Neural cell (in vitro differentiated cells): ENCODE data around the gene GOLGA6D. TPM values are rescaled to one million over a fixed set of nuclear protein-coding genes. Genes with fewer than 3 reads are reported as not detected.

Experiments
- H2AFZ ChIP-seq: fragments of 200-600, 300-800 bp; sonication (generic), shearing (Covaris generic); 2 replicates; pipeline ENCODE4 v1.6.0; 2014; ENCODE audit warnings: low read depth, mild to moderate bottlenecking, antibody characterized with exemption, low read length, moderate library complexity
- H3F3A ChIP-seq: fragments of 200-600 bp; shearing (Covaris generic); 2 replicates; pipeline ENCODE4 v1.6.1; 2016; ENCODE audit warnings: mild to moderate bottlenecking, moderate library complexity, mixed read lengths, antibody characterized with exemption, low read length; ENCODE audit not compliant: insufficient read depth, poor library complexity, severe bottlenecking
- H3K27ac ChIP-seq: fragments of 200-600, 300-800 bp; sonication (generic), shearing (Covaris generic); 2 replicates; pipeline ENCODE4 v1.5.1; 2014; ENCODE audit warnings: mild to moderate bottlenecking, low read length, moderate library complexity
- H3K27me3 ChIP-seq: fragments of 300-800, 200-600 bp; sonication (generic), shearing (Covaris generic); 2 replicates; pipeline ENCODE4 v1.6.0; 2014; ENCODE audit warnings: mild to moderate bottlenecking, low read depth, low read length, moderate library complexity; ENCODE audit not compliant: insufficient read depth
- H3K36me3 ChIP-seq: fragments of 300-800, 200-600 bp; sonication (generic), shearing (Covaris generic); 2 replicates; pipeline ENCODE4 v1.5.1; 2014; ENCODE audit warnings: mild to moderate bottlenecking, antibody characterized with exemption, low read length, moderate library complexity; ENCODE audit not compliant: insufficient read depth
- H3K4me2 ChIP-seq: fragments of 300-800, 200-600 bp; sonication (generic), shearing (Covaris generic); 2 replicates; pipeline ENCODE4 v1.6.0; 2014; ENCODE audit warnings: mild to moderate bottlenecking, low read length
- H3K4me3 ChIP-seq: fragments of 300-800, 200-600 bp; sonication (generic), shearing (Covaris generic); 2 replicates; pipeline ENCODE4 v1.5.1; 2014; ENCODE audit warnings: mild to moderate bottlenecking, low read length, moderate library complexity
- H3K79me2 ChIP-seq: fragments of 200-600 bp; shearing (Covaris generic); replicated peaks from 2 replicates; pipeline ENCODE4 v1.6.0; 2014; ENCODE audit warnings: mild to moderate bottlenecking, low read length, moderate library complexity; ENCODE audit not compliant: insufficient read depth
- H3K9ac ChIP-seq: fragments of 300-800, 200-600 bp; sonication (generic), shearing (Covaris generic); 2 replicates; pipeline ENCODE4 v1.6.1; 2016; ENCODE audit warnings: mild to moderate bottlenecking, low read length, mixed read lengths
- H3K9me2 ChIP-seq: fragments of 200-600 bp; shearing (Covaris generic); 2 replicates; pipeline ENCODE4 v1.6.1; 2016; ENCODE audit warnings: mild to moderate bottlenecking, low read length, mixed read lengths; ENCODE audit not compliant: insufficient read depth
- H3K9me3 ChIP-seq: fragments of 200-600, 300-800 bp; sonication (generic), shearing (Covaris generic); 2 replicates; pipeline ENCODE4 v1.6.1; 2016; ENCODE audit warnings: mild to moderate bottlenecking, mixed run types, low read length, moderate library complexity, mixed read lengths
- H4K20me1 ChIP-seq: fragments of 200-600 bp; shearing (Covaris generic); 2 replicates; pipeline ENCODE4 v1.6.1; 2016; ENCODE audit warnings: mild to moderate bottlenecking, mixed run types; ENCODE audit not compliant: insufficient read depth
- EP300 ChIP-seq: fragments of 450-650 bp; conservative IDR thresholded peaks from 2 replicates; pipeline ENCODE4 v1.6.1; 2014; ENCODE audit warnings: antibody characterized with exemption, mild to moderate bottlenecking, moderate library complexity; ENCODE audit not compliant: poor library complexity, severe bottlenecking
- EZH2 ChIP-seq: fragments of 200-600, 300-800 bp; shearing (Covaris generic), sonication (generic); IDR thresholded peaks from 2 replicates; pipeline ENCODE4 v1.6.1; 2014; ENCODE audit warnings: antibody characterized with exemption, low read length, borderline replicate concordance, mild to moderate bottlenecking; ENCODE audit not compliant: insufficient read depth, poor library complexity, severe bottlenecking
- MXI1 ChIP-seq: fragments of 450-650 bp; conservative IDR thresholded peaks from 2 replicates; pipeline ENCODE4 v1.6.1; 2014; ENCODE audit warnings: antibody characterized with exemption, mild to moderate bottlenecking; ENCODE audit not compliant: poor library complexity, severe bottlenecking
- POLR2AphosphoS5 ChIP-seq: IDR thresholded peaks from 2 replicates; pipeline ENCODE4 v1.6.1; 2012
- RAD21 ChIP-seq: fragments of 450-650 bp; conservative IDR thresholded peaks from 2 replicates; pipeline ENCODE4 v1.6.1; 2014; ENCODE audit warnings: antibody characterized with exemption, mild to moderate bottlenecking, moderate library complexity
- SMC3 ChIP-seq: fragments of 450-650 bp; conservative IDR thresholded peaks from 2 replicates; pipeline ENCODE4 v1.6.1; 2014; ENCODE audit warnings: antibody characterized with exemption, mild to moderate bottlenecking, moderate library complexity; ENCODE audit not compliant: poor library complexity
- TAF1 ChIP-seq: IDR thresholded peaks from 2 replicates; pipeline ENCODE4 v1.6.1; 2012; ENCODE audit warnings: low read depth
- polyA plus RNA-seq: library from polyadenylated mRNA; depleted of rRNA; stranded (reverse); fragments of >200 nt; gene quantifications from 2 replicates; pipeline ENCODE4 v1.2.3, GENCODE V29; 2014
- TF ChIP-seq, protein P1 (sequence below): IDR thresholded peaks from 2 replicates; pipeline ENCODE4 v1.6.1; 2012; ENCODE audit warnings: borderline replicate concordance
- TF ChIP-seq, protein P2 (sequence below): fragments of 450-650 bp; IDR thresholded peaks from 2 replicates; pipeline ENCODE4 v1.5.1; 2014; ENCODE audit warnings: antibody characterized with exemption, mild to moderate bottlenecking, moderate library complexity; ENCODE audit not compliant: poor library complexity, severe bottlenecking

Gene GOLGA6D
- polyA plus RNA-seq, 1 donor from 2014 or later: not detected

DNA sequence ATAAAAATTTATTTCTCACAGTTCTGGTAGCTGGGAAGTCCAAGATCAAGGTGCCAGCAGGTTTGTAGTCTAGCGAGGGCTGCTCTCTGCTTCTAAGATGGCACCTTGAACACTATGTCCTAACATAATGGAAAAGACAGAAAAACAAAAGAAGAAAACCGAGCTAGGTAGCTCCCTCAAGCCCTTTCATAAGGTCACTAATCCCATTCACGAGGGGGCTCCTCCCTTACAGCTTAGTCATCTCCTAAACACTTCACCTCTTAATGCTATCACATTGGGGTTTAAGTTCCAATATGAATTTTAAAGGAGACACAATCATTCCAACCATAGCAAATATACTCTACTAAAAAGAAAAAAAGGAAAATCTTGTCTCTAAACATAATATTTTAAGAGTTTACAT is 23.6 kb downstream of the GOLGA6D start:
- no peak overlapping the region for H3K4me2 ChIP-seq
- no peak overlapping the region for H3K4me3 ChIP-seq
- no peaks in the 10 kb centered on the region for H3K36me3 ChIP-seq
- no peaks in the 10 kb centered on the region for H4K20me1 ChIP-seq
- H2AFZ ChIP-seq: no peak overlapping the region
- TF ChIP-seq EP300: no peak
- TF ChIP-seq, protein P1, sequence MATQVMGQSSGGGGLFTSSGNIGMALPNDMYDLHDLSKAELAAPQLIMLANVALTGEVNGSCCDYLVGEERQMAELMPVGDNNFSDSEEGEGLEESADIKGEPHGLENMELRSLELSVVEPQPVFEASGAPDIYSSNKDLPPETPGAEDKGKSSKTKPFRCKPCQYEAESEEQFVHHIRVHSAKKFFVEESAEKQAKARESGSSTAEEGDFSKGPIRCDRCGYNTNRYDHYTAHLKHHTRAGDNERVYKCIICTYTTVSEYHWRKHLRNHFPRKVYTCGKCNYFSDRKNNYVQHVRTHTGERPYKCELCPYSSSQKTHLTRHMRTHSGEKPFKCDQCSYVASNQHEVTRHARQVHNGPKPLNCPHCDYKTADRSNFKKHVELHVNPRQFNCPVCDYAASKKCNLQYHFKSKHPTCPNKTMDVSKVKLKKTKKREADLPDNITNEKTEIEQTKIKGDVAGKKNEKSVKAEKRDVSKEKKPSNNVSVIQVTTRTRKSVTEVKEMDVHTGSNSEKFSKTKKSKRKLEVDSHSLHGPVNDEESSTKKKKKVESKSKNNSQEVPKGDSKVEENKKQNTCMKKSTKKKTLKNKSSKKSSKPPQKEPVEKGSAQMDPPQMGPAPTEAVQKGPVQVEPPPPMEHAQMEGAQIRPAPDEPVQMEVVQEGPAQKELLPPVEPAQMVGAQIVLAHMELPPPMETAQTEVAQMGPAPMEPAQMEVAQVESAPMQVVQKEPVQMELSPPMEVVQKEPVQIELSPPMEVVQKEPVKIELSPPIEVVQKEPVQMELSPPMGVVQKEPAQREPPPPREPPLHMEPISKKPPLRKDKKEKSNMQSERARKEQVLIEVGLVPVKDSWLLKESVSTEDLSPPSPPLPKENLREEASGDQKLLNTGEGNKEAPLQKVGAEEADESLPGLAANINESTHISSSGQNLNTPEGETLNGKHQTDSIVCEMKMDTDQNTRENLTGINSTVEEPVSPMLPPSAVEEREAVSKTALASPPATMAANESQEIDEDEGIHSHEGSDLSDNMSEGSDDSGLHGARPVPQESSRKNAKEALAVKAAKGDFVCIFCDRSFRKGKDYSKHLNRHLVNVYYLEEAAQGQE: no peak
- no peak for TF ChIP-seq RAD21
- no peak for TF ChIP-seq MXI1
- no peak for TF ChIP-seq POLR2AphosphoS5
- TF ChIP-seq, protein P2, sequence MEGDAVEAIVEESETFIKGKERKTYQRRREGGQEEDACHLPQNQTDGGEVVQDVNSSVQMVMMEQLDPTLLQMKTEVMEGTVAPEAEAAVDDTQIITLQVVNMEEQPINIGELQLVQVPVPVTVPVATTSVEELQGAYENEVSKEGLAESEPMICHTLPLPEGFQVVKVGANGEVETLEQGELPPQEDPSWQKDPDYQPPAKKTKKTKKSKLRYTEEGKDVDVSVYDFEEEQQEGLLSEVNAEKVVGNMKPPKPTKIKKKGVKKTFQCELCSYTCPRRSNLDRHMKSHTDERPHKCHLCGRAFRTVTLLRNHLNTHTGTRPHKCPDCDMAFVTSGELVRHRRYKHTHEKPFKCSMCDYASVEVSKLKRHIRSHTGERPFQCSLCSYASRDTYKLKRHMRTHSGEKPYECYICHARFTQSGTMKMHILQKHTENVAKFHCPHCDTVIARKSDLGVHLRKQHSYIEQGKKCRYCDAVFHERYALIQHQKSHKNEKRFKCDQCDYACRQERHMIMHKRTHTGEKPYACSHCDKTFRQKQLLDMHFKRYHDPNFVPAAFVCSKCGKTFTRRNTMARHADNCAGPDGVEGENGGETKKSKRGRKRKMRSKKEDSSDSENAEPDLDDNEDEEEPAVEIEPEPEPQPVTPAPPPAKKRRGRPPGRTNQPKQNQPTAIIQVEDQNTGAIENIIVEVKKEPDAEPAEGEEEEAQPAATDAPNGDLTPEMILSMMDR: no peak
- TF ChIP-seq EZH2: no peak
- no peak for TF ChIP-seq SMC3
- no peak for TF ChIP-seq TAF1
- peaks cover 3% of the 10 kb centered on the region for H3K27me3 ChIP-seq
- H3K79me2 ChIP-seq: no peaks in the 10 kb centered on the region
- no peak overlapping the region for H3K9ac ChIP-seq
- no peak overlapping the region for H3K27ac ChIP-seq
- no peaks in the 10 kb centered on the region for H3F3A ChIP-seq
- no peaks in the 10 kb centered on the region for H3K9me2 ChIP-seq
- no peaks in the 10 kb centered on the region for H3K9me3 ChIP-seq

DNA sequence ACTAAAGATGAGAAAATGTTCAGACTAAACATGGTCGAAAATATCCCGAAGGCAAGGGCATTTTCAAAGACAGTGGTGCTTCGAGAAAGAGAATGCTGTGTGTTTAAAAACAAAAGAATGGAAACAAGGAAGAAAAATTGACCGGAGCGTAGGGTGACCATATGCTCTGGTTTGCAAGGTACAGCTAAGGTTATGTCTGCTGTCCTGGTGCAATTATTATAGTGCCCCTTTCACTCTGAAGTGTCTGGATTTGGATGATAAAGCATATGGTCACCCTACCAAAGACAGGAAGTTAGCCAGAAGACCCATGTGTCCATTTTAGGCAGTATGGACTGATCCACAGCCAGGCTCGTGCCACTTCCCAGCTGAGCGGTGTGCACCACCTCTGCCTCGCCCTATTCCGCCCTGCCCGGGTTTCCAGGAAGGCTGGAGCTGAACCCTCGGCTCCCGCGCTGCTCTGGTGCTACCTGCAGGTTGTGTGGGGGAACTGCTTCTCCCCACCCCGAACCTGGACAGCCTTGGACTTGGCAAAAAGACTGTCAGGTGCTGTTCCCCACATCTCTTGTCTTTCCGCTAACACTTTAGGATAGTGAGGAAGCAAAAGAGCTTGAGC is 25.2 kb downstream of the GOLGA6D start:
- no peaks in the 10 kb centered on the region for H3K9me3 ChIP-seq
- H3K27ac ChIP-seq: no peak overlapping the region
- H3F3A ChIP-seq: no peaks in the 10 kb centered on the region
- H3K79me2 ChIP-seq: no peaks in the 10 kb centered on the region
- H3K9ac ChIP-seq: no peak overlapping the region
- peaks cover 3% of the 10 kb centered on the region for H3K27me3 ChIP-seq
- TF ChIP-seq, protein P2: peak; percentile 47
- TF ChIP-seq SMC3: peak; percentile 53
- TF ChIP-seq MXI1: no peak
- peak; percentile 48 for TF ChIP-seq RAD21
- no peaks in the 10 kb centered on the region for H3K36me3 ChIP-seq
- no peak overlapping the region for H3K4me2 ChIP-seq
- no peak overlapping the region for H3K4me3 ChIP-seq
- no peak overlapping the region for H2AFZ ChIP-seq
- H3K9me2 ChIP-seq: no peaks in the 10 kb centered on the region
- H4K20me1 ChIP-seq: no peaks in the 10 kb centered on the region
